HG03565 (cell line): ENCODE results near the gene MAS1.

Experiments used
- ATAC-seq: cut with Tn5 transposase; IDR thresholded peaks from one replicate; pipeline ENCODE4 v1.9.1; 2021; ENCODE audit warnings: mild to moderate bottlenecking, moderate library complexity; ENCODE audit not compliant: unreplicated experiment

Gene MAS1

DNA sequence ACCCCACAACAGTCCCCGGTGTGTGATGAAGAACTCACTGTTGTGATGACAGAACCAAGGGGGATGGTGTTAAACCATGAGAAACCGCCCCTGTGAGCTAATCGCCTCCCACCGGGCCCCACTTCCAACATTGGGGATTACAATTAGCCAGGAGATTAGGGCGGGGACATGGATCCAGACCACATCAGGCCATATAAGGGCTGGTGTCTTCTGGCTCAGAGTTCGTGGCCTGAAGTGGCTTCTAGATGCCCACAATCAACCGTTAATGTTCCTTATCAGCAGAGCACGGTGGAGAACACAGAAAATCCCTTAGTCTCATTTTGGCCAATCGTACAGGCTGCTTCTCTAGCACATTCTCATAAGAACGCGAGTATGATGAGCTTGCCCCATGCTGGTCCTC lies 10.9 kb upstream of the MAS1 start:
- ATAC-seq = no peak

- ATAC-seq = no peak
Observed at GRCh38 chr6:159880412-159880975, 10.3 kb upstream of the MAS1 start.

- ATAC-seq = no peak
Observed at GRCh38 chr6:159884720-159885119, 6.1 kb upstream of the MAS1 start.

- no peak for ATAC-seq
Observed at GRCh38 chr6:159886270-159886669, 4.5 kb upstream of the MAS1 start.

GRCh38 chr6:159887146-159887545 lies 3.6 kb upstream of the MAS1 start:
- ATAC-seq = no peak

- ATAC-seq = no peak
Observed at GRCh38 chr6:159887761-159888160, 3.0 kb upstream of the MAS1 start.

GRCh38 chr6:159890201-159890600 lies 587 bp upstream of the MAS1 start:
- ATAC-seq = no peak

- ATAC-seq = no peak
Observed at GRCh38 chr6:159892053-159892452, 1.3 kb downstream of the MAS1 start.

GRCh38 chr6:159893064-159893463 lies 2.3 kb downstream of the MAS1 start:
- no peak for ATAC-seq

GRCh38 chr6:159894991-159895390 lies 4.2 kb downstream of the MAS1 start:
- ATAC-seq = no peak

GRCh38 chr6:159897603-159898002 lies 6.8 kb downstream of the MAS1 start:
- no peak for ATAC-seq

GRCh38 chr6:159898519-159898918 lies 7.7 kb downstream of the MAS1 start:
- ATAC-seq = no peak

DNA sequence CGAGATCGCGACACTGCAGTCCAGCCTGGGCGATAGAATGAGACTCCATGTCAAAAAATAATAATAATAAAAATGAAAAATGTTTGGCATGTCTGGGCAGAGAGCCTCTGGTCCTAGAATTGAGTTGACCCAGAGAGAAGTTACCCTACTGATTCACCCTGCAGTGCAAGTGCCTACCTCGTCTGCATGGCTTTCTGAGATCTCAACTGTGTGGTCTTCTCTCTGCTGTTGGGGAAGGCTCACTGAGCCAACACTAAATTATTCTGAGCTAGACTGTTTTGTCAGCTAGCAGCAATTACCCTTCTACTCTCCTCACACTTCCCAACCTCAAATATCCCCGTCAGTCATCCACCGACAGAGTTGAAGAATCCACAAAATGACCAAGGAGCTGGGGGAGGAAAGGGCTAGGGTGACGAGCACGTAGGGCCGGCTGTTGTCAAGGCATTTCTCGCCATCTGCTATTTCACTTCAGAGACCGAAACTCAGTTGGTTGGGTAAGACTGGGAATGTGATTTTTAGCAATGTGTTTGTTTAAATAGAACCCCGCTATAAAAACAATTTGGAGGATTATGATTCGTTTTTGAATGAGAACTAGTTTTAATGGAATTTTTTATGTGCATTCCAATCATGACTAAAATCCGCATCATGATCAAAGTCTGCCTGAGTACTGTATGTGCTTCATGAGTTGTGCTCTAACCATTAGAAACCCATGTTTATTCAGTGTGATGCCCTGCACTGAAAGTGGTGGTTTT lies 9.4 kb downstream of the MAS1 start:
- no peak for ATAC-seq

DNA sequence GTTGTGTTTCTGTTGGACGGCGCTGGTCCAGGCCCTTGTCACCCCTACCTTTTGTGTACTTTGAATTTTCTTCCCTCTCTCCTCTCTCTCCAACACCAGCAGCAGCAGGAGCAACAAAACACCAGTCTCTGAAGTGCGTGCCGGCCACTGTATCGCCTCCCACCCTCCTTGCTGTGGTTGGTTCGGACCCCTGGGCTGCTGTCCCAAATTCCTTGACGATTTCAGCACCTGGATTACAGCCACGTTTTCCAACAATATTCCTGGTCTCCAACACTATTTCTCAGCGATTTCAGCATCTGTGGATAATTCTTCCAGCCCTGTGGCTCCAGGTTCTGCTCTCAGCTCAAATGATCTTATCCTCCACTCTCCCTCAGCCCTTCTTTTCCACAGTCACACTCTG lies 11.8 kb downstream of the MAS1 start:
- ATAC-seq = no peak

- peak; percentile 86 for ATAC-seq
Observed at GRCh38 chr6:159904497-159904911, 13.7 kb downstream of the MAS1 start.

- ATAC-seq = no peak
Observed at GRCh38 chr6:159906400-159906799, 15.6 kb downstream of the MAS1 start.

DNA sequence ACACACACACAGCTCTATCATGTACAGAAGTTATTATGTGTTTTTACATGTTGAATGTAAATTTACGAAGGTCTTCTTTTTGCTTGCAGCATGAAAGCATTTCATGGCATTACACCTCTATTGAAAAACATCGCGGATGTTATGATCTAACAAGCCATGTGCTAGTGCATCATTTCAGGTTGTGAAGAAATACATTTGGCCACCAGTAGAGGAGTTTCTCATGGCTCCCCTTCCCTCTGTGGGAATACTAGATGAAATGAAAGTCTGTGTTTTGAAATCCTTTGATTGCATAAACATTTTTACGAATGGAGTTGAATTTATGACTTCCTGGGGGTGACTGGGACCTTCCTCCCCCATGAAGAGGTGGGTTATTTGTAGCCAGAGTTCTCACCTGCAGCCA lies 17.7 kb downstream of the MAS1 start:
- ATAC-seq = no peak

DNA sequence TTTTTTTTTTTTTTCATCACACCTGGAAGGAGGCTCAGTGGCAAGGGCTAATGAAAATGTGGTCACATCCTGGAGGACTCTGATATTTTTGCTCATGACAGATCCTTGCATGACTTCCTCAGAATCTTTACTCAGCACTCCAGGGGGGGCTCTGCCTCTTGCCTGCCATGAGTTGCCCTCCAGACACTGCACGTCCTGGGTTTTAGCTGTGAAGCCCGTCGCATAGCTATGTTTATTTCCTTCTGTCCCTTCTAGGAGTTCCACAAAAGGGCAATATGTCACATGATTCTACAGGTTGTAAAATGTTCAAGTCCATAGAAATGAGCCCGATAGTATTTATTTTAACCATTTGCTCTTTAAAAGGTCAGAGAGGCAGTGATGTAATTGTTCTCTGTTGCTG lies 18.2 kb downstream of the MAS1 start:
- no peak for ATAC-seq

GRCh38 chr6:159910342-159910741 lies 19.6 kb downstream of the MAS1 start:
- ATAC-seq = no peak

DNA sequence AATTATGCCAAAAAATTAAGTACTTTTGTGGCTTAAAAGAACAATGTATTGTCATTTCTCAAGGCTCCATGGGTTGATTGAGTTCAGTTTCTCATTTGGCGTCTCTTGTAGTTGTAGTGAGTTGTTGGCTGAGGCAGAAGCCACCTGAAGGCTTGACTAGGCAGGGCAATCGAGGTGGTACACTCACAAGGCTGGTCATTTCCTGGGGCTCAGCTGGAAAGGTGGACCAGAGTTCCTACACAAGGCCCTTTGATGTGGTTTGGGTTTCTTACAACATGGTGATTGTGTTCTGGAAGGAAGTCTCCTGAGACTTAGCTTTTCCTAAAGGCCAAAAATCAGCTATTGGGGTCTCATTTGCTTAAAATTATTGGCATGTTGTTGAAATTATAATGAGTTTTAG lies 22.6 kb downstream of the MAS1 start:
- ATAC-seq = no peak

- peak; percentile 59 for ATAC-seq
Observed at GRCh38 chr6:159913862-159914564, 23.2 kb downstream of the MAS1 start.

DNA sequence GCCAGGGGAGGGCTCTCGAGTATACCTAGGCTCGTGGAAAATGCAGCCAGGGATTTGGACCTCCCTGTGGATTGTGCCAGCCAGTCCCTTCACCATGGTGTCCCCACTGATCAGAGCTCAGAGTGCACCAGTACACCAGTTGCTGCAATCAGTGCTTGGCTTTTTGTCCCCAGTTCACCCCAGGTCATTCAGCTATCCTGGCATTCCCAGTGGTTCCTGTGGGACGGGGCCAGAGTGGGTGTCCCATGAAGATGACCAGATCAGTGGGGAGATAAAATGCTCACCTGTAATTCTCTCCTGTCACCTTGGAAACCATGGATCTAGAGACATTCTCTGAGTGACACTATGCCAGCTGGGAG lies 23.8 kb downstream of the MAS1 start:
- ATAC-seq = no peak
